Gastrocnemius medialis (tissue), 4 donors: ENCODE measurements around the gene NKX1-2.

Source experiments
- POLR2A ChIP-seq, 2 donors: fragments of 450-650 bp; IDR thresholded peaks; one replicate each; pipeline ENCODE4 v1.6.1; 2017; ENCODE audit warnings: antibody characterized with exemption in 2 of 2, mild to moderate bottlenecking in 2 of 2, moderate library complexity in 2 of 2
- TF ChIP-seq, protein P1 (sequence below), 5 experiments: fragments of 450-650 bp in 3 of 5; fragments of 200-600 bp in 2 of 5; sonication (generic) in 2 of 5; IDR thresholded peaks in 4 of 5; conservative IDR thresholded peaks in 1 of 5; 1 replicate in 4 of 5; 2 replicates in 1 of 5; pipeline ENCODE4 v1.5.1; 2016 to 2019; ENCODE audit warnings: antibody characterized with exemption in 5 of 5, mild to moderate bottlenecking in 3 of 5, moderate library complexity in 3 of 5

- TF ChIP-seq POLR2A (IDR thresholded peaks at IDR 0.05): no peak
- TF ChIP-seq, protein P1, sequence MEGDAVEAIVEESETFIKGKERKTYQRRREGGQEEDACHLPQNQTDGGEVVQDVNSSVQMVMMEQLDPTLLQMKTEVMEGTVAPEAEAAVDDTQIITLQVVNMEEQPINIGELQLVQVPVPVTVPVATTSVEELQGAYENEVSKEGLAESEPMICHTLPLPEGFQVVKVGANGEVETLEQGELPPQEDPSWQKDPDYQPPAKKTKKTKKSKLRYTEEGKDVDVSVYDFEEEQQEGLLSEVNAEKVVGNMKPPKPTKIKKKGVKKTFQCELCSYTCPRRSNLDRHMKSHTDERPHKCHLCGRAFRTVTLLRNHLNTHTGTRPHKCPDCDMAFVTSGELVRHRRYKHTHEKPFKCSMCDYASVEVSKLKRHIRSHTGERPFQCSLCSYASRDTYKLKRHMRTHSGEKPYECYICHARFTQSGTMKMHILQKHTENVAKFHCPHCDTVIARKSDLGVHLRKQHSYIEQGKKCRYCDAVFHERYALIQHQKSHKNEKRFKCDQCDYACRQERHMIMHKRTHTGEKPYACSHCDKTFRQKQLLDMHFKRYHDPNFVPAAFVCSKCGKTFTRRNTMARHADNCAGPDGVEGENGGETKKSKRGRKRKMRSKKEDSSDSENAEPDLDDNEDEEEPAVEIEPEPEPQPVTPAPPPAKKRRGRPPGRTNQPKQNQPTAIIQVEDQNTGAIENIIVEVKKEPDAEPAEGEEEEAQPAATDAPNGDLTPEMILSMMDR (IDR thresholded peaks at IDR 0.05 in 4 of 5, conservative IDR thresholded peaks at IDR 0.05 in 1 of 5): no peak
Measured at GRCh38 chr10:124473070-124473469, 23.2 kb upstream of the NKX1-2 start.
